Esophagus squamous epithelium (tissue), 4 donors: ENCODE measurements around the gene KIF26A.

ENCODE experiments used
- CTCF ChIP-seq, 6 experiments: fragments of 450-650 bp in 4 of 6; fragments of 200-600 bp in 2 of 6; sonication (generic) in 2 of 6; IDR thresholded peaks; one replicate each; pipeline ENCODE4 v1.5.1; 2016 to 2019; ENCODE audit warnings: antibody characterized with exemption in 6 of 6, mild to moderate bottlenecking in 4 of 6, moderate library complexity in 4 of 6
- POLR2A ChIP-seq, 4 donors: fragments of 450-650 bp; IDR thresholded peaks; one replicate each; pipeline ENCODE4 v1.6.1; 2017; ENCODE audit warnings: antibody characterized with exemption in 4 of 4, mild to moderate bottlenecking in 4 of 4, moderate library complexity in 3 of 4

DNA sequence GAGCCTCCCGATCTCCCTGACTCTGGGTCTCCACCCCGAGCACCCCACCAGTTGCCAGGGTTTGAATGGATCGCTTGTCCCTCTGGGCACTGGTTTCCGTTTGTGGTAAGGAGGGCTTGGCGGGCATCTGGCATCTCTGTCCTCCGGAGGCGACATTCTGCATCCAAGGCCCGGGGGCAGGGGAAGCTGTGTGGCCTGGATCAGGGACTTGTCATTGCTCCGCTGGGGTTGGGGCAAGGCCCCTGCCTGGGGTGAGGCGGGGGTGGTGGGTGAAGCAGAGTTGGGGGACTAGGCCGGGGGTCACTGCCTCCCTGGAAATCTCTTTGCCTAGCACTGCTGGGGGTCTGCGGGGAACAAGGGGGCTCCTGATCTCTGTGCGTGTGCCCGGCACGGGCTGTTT, 30.2 kb downstream of the KIF26A start:
- TF ChIP-seq CTCF (IDR thresholded peaks at IDR 0.05), result no peak
- no peak for TF ChIP-seq POLR2A (IDR thresholded peaks at IDR 0.05)
